Thyroid gland (tissue), 4 donors: ENCODE results near the gene ATXN1. TPM values are rescaled to one million over a fixed set of nuclear protein-coding genes. Genes with fewer than 3 reads are reported as not detected.

Source experiments
- DNase-seq, 2 donors: peaks; one replicate each; pipeline ENCODE4 v3.0.0-alpha.2; 2019
- H3K27ac ChIP-seq, 3 donors: fragments of 200-600 bp; sonication (generic); 1 replicate in 2 of 3; 2 replicates in 1 of 3; pipeline ENCODE4 v1.5.1; 2016 to 2019; ENCODE audit warnings: mild to moderate bottlenecking in 1 of 3, moderate library complexity in 1 of 3
- H3K27me3 ChIP-seq: fragments of 200-600 bp; sonication (generic); one replicate; pipeline ENCODE4 v1.5.1; 2019
- H3K36me3 ChIP-seq, 2 donors: fragments of 200-600 bp; sonication (generic); one replicate each; pipeline ENCODE4 v1.5.1; 2016 to 2019
- H3K4me1 ChIP-seq, 2 donors: fragments of 200-600 bp; sonication (generic); one replicate each; pipeline ENCODE4 v1.5.1; 2017 to 2019
- H3K4me3 ChIP-seq, 3 donors: fragments of 200-600 bp; sonication (generic); replicated peaks in 1 of 3; 1 replicate in 2 of 3; 2 replicates in 1 of 3; pipeline ENCODE4 v1.5.1; 2016; ENCODE audit warnings: mild to moderate bottlenecking in 1 of 3
- H3K9me3 ChIP-seq: fragments of 200-600 bp; sonication (generic); one replicate; pipeline ENCODE4 v1.5.1; 2017
- POLR2A ChIP-seq, 2 donors: fragments of 450-650 bp; IDR thresholded peaks; one replicate each; pipeline ENCODE4 v1.6.1; 2017; ENCODE audit warnings: antibody characterized with exemption in 2 of 2, mild to moderate bottlenecking in 2 of 2, moderate library complexity in 1 of 2
- WGBS, 2 donors: methylation state at CpG; one replicate each; pipeline ENCODE4 v1.1.5; 2017; 5-methylcytosine and 5-hydroxymethylcytosine counted together
- intact Hi-C: fragments of 100-400 bp; cut with DNase I; formaldehyde crosslinking; loops from one replicate; pipeline ENCODE4 v1.15.1; 2023
- total RNA-seq, 4 donors: library from RNA; depleted of rRNA; stranded (reverse); fragments of >200 nt; gene quantifications; one replicate each; pipeline ENCODE4 v1.2.3, GENCODE V29; 2016
- TF ChIP-seq, protein P1 (sequence below), 6 experiments: fragments of 200-600 bp in 3 of 6; fragments of 450-650 bp in 3 of 6; sonication (generic) in 3 of 6; IDR thresholded peaks; one replicate each; pipeline ENCODE4 v1.5.1; 2016 to 2019; ENCODE audit warnings: antibody characterized with exemption in 6 of 6, mild to moderate bottlenecking in 2 of 6, inconsistent platforms in 1 of 6, moderate library complexity in 1 of 6

ATXN1 gene
- total RNA-seq, 4 donors from 2014 or later = 62.1 to 88.1 (median 83.0) TPM

- DNase-seq = no peak
- H3K36me3 ChIP-seq = no peaks in the 10 kb centered on the region
- no peak overlapping the region for H3K4me3 ChIP-seq
- peaks cover 5 to 12% of the 10 kb centered on the region in 2 donors for H3K4me1 ChIP-seq
- TF ChIP-seq POLR2A (IDR thresholded peaks at IDR 0.05) = no peak
- TF ChIP-seq, protein P1, sequence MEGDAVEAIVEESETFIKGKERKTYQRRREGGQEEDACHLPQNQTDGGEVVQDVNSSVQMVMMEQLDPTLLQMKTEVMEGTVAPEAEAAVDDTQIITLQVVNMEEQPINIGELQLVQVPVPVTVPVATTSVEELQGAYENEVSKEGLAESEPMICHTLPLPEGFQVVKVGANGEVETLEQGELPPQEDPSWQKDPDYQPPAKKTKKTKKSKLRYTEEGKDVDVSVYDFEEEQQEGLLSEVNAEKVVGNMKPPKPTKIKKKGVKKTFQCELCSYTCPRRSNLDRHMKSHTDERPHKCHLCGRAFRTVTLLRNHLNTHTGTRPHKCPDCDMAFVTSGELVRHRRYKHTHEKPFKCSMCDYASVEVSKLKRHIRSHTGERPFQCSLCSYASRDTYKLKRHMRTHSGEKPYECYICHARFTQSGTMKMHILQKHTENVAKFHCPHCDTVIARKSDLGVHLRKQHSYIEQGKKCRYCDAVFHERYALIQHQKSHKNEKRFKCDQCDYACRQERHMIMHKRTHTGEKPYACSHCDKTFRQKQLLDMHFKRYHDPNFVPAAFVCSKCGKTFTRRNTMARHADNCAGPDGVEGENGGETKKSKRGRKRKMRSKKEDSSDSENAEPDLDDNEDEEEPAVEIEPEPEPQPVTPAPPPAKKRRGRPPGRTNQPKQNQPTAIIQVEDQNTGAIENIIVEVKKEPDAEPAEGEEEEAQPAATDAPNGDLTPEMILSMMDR (IDR thresholded peaks at IDR 0.05) = no peak
- H3K27me3 ChIP-seq = no peaks in the 10 kb centered on the region
- whole genome bisulfite sequencing, 2 donors = 95 to 97% methylated on average over 17 to 20 of the region's 32 CpGs
- intact Hi-C loops = no loop called here
- H3K27ac ChIP-seq = no peak overlapping the region
- H3K9me3 ChIP-seq = no peaks in the 10 kb centered on the region
Measured at GRCh38 chr6:16346831-16347230, 414.4 kb downstream of the ATXN1 start.

- intact Hi-C loops = no loop called here
- DNase-seq = no peak
- H3K27ac ChIP-seq = no peak overlapping the region
Measured at GRCh38 chr6:16345449-16346330, 415.6 kb downstream of the ATXN1 start.

DNA sequence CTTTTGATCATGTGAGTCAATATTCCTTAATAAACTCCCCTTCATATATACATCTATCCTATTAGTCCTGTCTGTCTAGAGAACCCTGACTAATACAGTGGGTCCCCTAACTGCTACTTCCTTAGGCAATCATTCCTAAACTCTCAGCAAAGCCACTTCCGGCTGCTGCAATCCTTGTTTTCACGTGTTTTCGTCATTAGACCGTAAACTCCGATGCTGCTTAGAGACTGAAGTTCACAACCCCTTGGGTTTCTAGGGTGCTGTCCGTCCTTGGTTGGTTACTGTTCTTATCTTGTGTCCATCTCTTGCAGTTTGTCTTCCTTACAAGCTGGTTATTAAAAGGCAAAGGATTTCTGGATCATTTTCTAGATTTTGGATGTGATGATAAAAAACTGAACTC, 416.5 kb downstream of the ATXN1 start:
- no peak overlapping the region for H3K27ac ChIP-seq
- no peak for DNase-seq
- H3K4me3 ChIP-seq = no peak overlapping the region
- peaks cover 2 to 12% of the 10 kb centered on the region in 2 donors for H3K4me1 ChIP-seq
- no peaks in the 10 kb centered on the region for H3K9me3 ChIP-seq
- H3K36me3 ChIP-seq = no peaks in the 10 kb centered on the region
- WGBS, 2 donors = 84 to 87% methylated on average over 6 of the region's 6 CpGs
- intact Hi-C loops = no loop called here
- H3K27me3 ChIP-seq = no peaks in the 10 kb centered on the region
- no peak for TF ChIP-seq POLR2A (IDR thresholded peaks at IDR 0.05)

More at GRCh38 chr6:16345449-16346330, 415.6 kb downstream of the ATXN1 start:
- Histone ChIP-seq H3K4me3 (no peak overlapping the region), H3K9me3 (no peaks in the 10 kb centered on the region), H3K36me3 (no peaks in the 10 kb centered on the region), H3K4me1 (peaks cover 5 to 12% of the 10 kb centered on the region in 2 donors), H3K27me3 (no peaks in the 10 kb centered on the region)
- whole genome bisulfite sequencing, 2 donors = 75 to 81% methylated on average over 16 of the region's 16 CpGs
- TF ChIP-seq POLR2A (IDR thresholded peaks at IDR 0.05) = no peak
- TF ChIP-seq, protein P1 (IDR thresholded peaks at IDR 0.05) = no peak

GRCh38 chr6:16343593-16343992, 417.7 kb downstream of the ATXN1 start:
- H3K9me3 ChIP-seq = no peaks in the 10 kb centered on the region
- H3K36me3 ChIP-seq = no peaks in the 10 kb centered on the region
- H3K27me3 ChIP-seq = no peaks in the 10 kb centered on the region
- TF ChIP-seq, protein P1 (IDR thresholded peaks at IDR 0.05) = no peak
- TF ChIP-seq POLR2A (IDR thresholded peaks at IDR 0.05) = no peak
- WGBS, 2 donors = 96 to 99% methylated on average over 8 of the region's 8 CpGs
- intact Hi-C loops = no loop called here
- H3K4me3 ChIP-seq = no peak overlapping the region
- H3K27ac ChIP-seq = no peak overlapping the region
- peaks cover 6 to 18% of the 10 kb centered on the region in 2 donors for H3K4me1 ChIP-seq
- DNase-seq = no peak

GRCh38 chr6:16339265-16339587, 422.0 kb downstream of the ATXN1 start:
- H3K9me3 ChIP-seq = no peaks in the 10 kb centered on the region
- H3K36me3 ChIP-seq = no peaks in the 10 kb centered on the region
- H3K27ac ChIP-seq = no peak overlapping the region

More at GRCh38 chr6:16339265-16339587, 422.0 kb downstream of the ATXN1 start:
- WGBS, 2 donors = 61 to 62% methylated on average over 3 of the region's 3 CpGs
- DNase-seq = no peak
- TF ChIP-seq, protein P1 (IDR thresholded peaks at IDR 0.05) = peak in 2 of 6 experiments; percentile 0 to 4
- no peak for TF ChIP-seq POLR2A (IDR thresholded peaks at IDR 0.05)
- Histone ChIP-seq H3K27me3 (no peaks in the 10 kb centered on the region), H3K4me3 (no peak overlapping the region), H3K4me1 (peaks cover 11 to 24% of the 10 kb centered on the region in 2 donors)
- intact Hi-C loops = loop anchor here (5.0 kb wide), 1 partner anchor 68 kb away; no protein-coding TSS in a partner anchor
